Measurements from ENCODE around the gene ATCAY.

- TF ChIP-seq CTCF (IDR thresholded peaks at IDR 0.05; ENCODE audit: low read depth, low read length, poor library complexity, severe bottlenecking) (no peak), EZH2phosphoT487 (IDR thresholded peaks at IDR 0.05; ENCODE audit: borderline replicate concordance, low read length) (no peak)
These were observed 46.7 kb upstream of the ATCAY start for GRCh38 chr19:3833578-3834348.

Measured in DOHH2 (cell line).